HCT116 (cell line): ENCODE measurements around the gene YPEL3.
A peak's percentile ranks its signal among the peaks of the same experiment; 100 is the strongest.

Experiments
- CTCF ChIP-seq, 3 experiments: fragments of 200-600 bp in 1 of 3; sonication (generic) in 1 of 3; IDR thresholded peaks in 2 of 3; conservative IDR thresholded peaks in 1 of 3; 2 replicates each; pipeline ENCODE4 v1.5.1; 2012 to 2017; ENCODE audit warnings: low read depth in 2 of 3, low read length in 2 of 3, antibody characterized with exemption in 1 of 3, borderline replicate concordance in 1 of 3, control low read depth in 1 of 3, mild to moderate bottlenecking in 1 of 3, mixed read lengths in 1 of 3, mixed run types in 1 of 3, moderate library complexity in 1 of 3; ENCODE audit not compliant: insufficient read depth in 1 of 3
- MAX ChIP-seq: IDR thresholded peaks from 2 replicates; pipeline ENCODE4 v1.6.1; 2012
- POLR2AphosphoS5 ChIP-seq: IDR thresholded peaks from 2 replicates; pipeline ENCODE4 v1.6.1; 2011; ENCODE audit warnings: mild to moderate bottlenecking, low read depth, low read length, moderate library complexity

GRCh38 chr16:30075503-30076275, 20.3 kb downstream of the YPEL3 start, which contains the start of gene PPP4C:
- TF ChIP-seq MAX = no peak
- TF ChIP-seq CTCF (IDR thresholded peaks at IDR 0.05 in 2 of 3, conservative IDR thresholded peaks at IDR 0.05 in 1 of 3; ENCODE audit: borderline replicate concordance in 1 of 3, insufficient read depth in 1 of 3, low read depth in 2 of 3, low read length in 2 of 3) = no peak
- TF ChIP-seq POLR2AphosphoS5 = peak; percentile 99
